Renal cortex interstitium (tissue), 11 donors: ENCODE measurements around the gene OGFOD2. TPM values are rescaled to one million over a fixed set of nuclear protein-coding genes. Genes with fewer than 3 reads are reported as not detected.

ENCODE experiments used
- DNase-seq, 11 donors: peaks; one replicate each; pipeline ENCODE4 v3.0.0-alpha.2; 2013; ENCODE audit warnings: low read depth in 9 of 11, low spot score in 4 of 11; ENCODE audit errors: extremely low read depth in 1 of 11
- polyA plus RNA-seq, 3 donors: library from polyadenylated mRNA; unstranded; fragments of 120-200 nt; gene quantifications; one replicate each; pipeline ENCODE4 v1.2.1, GENCODE V29; 2013; ENCODE audit not compliant: insufficient read length in 3 of 3

OGFOD2 gene
- polyA plus RNA-seq, 3 donors = 11.8 to 21.2 (median 17.0) TPM

DNA sequence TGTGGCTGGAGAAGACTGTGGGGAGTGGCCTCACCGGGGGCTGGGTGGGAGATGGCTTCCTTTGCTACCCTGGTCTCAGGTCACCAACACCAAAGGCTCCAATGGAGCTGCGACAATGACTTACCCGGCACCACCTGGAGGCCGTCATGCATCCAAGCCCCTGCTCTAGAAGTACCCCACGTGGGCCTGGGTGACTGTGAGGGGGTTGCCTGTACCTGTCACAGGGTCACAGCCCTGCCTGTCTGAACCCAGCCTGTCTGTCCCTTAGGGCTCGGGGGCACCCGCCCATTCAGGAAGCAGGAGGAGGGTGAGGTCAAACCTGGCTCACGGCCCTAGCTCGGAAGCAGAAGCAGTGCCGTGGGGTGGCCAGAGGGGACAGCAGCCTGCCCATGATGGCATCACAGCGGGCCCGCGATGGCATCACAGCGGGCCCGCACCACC is 27.7 kb upstream of the OGFOD2 start:
- peak in 1 of 11 donors; percentile 36 for DNase-seq

DNA sequence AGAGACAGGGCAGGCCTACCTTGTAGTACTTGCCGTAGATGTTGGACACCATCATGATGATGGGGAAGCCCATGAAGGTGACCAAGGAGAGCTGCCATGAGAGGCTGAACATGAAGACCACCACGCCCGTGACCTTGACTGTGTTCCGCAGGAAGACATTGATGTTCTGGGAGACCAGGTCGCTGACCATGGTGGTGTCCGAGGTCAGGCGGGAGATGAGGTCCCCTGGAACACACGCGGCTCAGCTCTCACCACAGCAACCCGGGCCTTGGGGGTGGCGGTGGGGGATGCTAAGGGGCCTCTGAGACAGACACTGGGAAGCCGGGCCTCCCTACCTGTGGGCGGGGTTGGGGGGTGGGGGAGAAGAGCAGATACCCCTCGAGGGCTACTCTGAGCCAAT is 26.4 kb upstream of the OGFOD2 start:
- DNase-seq = no peak

DNA sequence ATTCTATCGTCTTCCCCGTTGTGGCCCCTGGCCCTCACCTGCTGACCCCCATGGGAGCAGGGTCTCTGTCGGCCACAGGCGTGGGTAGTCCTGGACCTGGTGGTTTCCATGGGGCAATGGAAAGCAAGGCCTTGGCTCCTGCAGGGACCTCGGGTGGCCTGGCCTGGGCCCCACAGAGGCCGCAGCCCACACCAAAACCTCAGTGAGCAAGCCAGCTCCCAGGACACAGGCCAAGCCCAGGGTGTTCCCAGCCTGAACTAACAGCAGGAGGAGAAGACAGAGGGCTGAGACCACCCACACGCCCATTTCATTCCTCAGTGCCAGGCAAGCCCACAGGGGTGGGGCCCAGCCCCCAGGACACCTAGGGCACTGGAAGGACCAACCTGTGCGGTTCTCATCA is 25.6 kb upstream of the OGFOD2 start:
- DNase-seq = no peak

DNA sequence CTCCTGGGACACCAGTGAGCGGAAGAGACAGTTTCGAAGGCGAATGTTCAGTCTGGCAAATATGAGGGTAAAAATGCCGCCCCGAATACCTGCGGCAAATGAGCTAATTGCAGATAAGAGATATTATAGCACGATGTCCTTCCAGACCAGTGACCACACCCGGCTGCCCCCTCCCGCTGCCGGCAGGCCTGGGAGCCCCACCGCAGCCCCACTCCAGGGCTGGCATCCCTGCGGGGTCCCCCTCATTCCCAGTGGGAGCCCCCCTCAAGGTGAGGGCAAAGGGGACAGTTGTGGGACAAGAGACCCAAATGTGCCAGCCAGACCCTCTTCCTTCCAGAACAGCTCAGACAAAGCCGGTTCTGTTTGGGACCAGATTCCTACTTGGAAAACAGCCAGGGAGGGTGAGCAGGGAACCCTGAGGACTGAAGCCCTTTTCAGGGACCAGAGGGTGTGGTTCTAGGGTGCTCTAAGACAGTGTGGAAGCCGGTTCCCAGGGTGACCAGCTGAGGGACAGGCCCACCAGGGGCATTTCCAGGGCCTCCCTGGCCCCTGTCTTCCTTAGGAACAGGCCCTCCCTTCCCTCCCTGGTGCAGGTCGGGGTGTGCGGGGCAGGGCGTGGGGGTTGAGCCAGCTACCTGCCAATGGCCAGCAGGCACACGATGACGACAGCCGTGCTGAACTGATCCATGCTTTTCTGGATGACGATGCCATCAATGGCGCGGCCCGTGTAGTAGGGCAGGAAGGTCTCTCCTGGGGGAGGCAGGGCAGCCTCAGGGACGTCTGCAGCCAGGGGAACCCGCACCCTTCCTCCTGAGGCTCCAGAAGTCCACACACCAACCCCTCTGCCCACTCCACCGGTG is 25.0 kb upstream of the OGFOD2 start:
- no peak for DNase-seq

DNA sequence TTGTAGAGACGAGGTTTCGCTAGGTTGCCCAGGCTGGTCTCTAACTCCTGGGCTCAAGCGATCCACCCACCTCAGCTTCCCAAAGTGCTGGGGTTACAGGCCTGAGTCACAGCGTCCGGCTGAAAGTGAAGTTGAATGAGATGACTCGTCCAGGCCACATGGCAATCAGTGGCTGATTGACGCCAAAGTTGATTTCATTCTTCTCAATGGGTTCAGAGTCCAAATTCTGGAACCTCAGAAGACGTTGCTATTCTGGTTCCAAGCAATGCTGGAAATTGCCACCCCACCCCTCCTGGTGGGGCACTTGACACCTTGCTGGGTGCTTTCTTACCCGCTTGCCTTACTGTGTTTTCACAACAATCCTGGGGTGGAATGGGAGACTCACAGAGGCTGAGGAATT is 23.6 kb upstream of the OGFOD2 start:
- no peak for DNase-seq

DNA sequence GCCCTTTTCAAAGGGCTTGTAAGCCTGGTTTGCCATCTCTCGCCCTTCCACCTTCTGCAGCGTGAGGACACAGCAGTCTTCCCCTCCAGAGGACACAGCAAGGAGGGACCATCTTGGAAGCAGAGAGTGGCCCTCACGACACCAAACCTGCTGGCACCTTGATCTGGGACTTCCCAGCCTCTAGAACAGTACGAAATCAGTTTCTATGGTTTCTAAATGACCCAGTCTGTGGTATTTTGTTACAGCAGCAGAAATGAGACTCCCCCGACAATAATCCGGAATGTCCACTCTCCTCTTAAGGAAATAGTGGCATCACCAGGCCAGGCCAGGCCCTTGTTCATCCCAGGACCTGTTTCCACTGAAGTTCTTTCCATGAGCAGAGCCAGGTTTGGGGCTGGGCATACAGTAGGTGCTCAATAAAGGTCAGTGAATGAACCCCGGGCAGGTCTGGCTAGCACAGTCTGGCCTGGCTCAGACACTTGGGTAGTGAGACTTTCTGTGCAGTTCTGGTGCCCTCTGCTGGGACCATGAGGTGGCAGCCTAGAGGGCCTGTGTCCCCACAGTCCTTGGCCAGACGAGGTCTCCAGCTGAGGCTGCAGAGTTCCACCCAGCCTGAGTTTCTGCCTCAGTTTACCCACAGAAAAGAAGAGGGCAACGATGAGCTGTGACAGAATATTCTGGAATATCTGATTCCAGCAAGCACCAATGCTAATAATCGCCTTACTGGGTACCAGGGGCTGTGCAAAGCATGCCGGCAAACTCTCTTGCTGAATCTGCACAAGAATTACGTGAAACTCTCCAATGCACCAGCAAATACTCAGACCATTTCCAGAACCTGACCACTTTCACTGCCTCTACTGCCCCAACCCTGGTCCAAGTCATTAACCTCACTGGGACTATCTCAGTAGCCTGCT is 22.8 kb upstream of the OGFOD2 start:
- DNase-seq = peak in 2 of 11 donors; percentile 63 to 67

DNA sequence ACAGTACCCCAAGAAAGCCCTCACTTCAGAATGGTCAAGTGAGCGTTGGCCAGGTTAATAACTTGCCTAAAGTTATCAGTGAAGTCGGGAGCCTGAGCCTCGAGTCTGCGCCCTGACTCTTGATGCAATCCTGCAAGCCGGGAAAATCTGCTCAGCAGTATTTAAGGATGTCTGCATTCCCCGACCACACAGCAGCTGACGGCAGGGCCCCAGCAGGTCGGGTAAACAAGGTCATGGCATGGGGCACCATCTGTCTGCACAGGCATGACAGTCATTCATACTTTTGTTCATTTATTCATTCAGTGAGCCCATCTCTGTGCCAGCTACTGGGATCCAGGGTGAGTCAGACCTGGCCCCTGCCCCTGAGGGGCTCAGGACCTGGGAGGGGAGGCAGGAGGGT is 19.9 kb upstream of the OGFOD2 start:
- DNase-seq = no peak

DNA sequence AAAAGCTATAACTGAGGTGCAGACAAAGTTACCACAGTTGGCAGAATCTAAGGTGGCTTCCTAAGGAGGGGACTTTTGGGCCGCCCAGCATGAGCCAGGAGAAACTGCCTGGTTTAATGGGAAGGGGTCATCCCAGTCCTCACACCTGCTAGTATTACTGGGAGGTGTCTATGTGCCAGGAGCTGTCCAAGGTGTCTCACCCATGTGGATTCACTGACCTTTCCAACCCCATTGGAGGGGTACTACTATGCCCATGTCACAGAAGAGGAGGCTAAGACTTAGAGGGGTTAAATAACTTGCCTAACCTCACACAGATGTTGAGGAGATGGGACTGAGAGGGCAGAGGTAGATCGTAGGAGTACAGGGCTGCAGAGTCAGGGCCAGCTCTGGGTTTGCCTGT is 19.0 kb upstream of the OGFOD2 start:
- DNase-seq = no peak

DNA sequence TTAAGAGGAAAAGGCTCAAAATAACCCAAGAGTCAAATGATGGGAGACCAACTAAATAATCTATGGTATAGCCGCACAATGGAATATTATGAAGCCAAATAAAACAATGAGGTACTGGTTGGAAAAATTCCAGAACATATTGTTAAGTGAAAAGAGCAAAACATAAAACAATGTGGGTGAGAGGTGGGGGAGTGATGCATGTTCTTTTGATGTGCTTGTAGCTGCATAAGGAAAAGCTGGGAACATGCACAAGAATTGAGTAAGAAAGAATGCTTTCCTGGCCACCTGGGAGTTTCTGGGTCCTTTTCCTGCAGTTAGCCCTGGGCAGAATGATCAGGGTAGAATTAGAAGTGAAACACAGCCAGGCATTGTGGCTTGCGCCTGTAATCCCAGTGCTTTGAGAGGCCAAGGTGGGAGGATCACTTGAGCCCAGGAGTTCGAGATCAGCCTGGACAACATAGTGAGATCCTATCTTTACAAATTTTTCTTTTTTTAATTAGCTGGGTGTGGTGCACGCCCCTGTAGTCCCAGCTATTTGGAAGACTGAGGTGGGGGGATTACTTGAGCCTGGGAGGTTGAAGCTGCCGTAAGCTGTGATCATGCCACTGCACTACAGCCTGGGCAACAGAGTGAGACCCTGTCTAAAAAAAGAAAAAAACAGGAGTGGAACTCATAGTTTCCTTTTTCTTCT is 16.7 kb upstream of the OGFOD2 start:
- DNase-seq = no peak

DNA sequence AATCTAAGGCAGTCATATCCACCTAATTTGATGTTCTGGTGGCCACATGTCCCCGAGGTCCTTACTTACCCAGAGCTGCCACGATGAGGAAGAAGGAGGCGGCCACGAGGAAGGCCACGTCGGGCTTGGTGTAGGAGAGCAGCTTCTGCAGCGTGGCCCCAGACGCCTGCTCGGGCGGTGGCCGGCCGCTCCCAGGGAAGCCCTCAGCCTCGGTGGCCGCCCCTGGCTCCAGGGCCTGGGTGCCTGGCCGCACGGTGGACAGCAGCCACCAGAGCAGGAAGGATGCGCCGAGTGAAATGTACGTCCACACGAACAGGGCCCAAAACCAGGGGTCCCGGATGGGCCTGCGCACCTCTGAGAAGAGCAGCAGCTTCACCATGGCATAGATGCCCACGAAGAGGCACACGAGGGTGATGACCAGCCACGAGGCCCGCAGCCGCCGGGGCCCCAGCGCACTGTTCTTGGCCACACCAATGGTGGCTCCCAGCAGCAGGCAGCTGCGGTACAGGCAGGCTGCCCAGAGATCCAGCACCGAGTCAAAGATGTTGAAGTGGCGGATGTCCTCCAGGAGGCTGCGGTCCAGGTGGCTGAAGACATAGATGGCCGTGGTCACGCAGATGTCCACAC is 15.4 kb upstream of the OGFOD2 start:
- DNase-seq = no peak

DNA sequence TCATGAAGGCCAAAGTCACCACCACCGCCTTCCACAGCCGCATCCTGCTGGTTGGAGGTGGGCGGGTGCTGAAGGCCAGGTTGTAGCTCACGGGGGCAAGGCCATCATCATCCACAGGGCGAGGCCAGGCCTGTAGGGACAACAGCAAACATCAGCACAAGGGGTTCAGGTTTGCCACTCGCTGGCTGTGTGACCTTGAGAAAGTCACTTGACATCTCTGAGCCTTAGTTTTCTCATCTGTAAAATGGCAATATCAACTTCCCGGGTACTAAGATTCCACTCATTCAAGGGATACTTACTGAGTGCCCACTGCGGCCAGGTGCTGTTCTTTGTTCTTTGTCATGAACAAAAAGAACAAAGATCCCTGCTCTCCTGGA is 14.9 kb upstream of the OGFOD2 start:
- DNase-seq = no peak

DNA sequence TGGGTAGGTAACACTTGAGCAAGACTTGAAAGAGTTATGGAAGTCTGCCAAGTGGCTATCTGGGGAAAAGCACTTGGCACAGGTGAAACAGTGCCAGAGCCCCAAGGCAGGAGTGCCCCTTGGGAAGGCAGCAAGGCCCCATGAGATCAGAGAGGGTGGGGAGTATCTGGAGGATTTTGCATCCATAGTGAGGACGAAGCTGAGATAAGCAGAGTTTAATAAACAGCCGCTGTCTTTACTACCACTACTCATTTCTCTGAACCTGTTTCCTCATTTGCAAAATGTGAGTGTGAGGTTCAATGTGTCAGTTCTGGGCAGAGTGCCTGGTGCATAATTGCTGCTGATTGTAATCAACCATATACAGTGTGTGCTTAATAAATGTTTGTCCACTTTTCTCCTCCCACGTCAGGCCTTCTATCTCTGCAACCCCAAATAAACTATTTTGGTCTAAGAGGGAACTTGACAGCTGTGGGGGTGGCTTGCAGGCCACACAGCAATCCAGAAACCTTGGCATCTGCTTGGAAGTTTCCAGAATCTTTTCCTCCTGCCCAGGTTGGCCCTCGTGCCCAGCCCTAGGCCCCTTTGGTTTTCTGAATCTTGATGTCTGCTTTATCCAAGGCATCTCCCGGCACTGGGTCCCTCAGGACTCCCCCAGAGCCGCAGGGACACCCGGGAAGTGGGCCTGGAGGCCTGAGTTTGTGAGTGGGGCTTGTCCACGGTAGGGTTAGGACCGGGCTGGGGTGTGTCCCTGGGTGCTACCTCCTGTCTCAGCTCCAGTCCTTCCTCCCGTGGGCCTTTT is 13.3 kb upstream of the OGFOD2 start:
- no peak for DNase-seq

DNA sequence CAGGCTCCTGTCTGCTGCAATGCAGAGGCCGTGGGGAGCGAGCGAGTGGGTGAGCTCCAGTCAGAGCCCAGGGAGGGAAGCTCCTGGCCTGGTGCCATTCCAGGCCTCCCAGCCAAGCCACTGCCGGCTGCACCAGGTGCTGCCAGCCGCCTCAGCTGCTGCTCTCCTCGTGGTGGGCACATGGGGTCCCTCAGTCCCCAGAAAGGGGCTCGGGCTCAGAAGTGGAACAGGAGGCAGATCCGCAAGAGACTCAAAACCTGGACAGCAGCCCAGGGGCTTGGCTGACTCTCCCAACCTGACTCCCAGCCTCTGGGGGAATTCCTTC is 11.1 kb upstream of the OGFOD2 start:
- DNase-seq = no peak

DNA sequence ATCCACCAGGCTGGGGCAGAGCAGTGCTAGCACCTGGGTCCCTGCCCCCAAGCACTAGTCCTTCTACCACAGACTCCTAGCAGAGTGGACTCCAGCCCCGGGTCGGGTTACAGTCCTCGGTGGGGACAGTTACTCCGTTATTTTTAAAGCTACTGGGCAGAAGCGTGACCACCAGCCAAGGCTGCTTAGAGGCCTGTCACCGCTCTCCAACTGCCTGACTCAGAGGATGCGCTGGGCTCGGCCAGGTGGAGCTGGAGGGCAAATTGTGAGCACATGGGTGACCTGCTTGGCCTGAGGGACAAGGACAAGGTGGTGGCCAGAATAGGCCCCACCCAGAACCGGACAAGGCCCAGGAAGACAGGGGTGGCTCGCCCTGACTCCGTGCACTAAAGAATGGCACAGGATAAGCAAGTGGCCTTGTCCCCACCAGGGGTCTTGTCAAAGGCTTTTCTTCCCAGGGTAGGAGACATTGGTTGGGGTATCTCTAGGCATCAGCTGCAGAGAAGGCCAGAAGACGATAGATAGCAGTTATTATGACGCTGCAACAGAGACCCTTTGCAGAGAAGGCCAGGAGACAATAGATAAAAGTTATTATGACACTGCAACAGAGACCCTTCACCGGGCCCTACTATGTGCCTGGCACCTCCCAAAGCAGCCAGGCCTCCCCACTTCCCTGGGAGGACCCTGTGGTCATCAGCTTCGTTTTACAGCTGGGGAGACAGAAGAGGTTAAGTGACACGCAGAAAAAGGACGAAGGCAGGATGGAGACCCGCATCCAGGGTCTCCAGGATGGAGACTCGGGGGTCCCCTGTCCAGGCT is 10.4 kb upstream of the OGFOD2 start:
- DNase-seq = no peak

DNA sequence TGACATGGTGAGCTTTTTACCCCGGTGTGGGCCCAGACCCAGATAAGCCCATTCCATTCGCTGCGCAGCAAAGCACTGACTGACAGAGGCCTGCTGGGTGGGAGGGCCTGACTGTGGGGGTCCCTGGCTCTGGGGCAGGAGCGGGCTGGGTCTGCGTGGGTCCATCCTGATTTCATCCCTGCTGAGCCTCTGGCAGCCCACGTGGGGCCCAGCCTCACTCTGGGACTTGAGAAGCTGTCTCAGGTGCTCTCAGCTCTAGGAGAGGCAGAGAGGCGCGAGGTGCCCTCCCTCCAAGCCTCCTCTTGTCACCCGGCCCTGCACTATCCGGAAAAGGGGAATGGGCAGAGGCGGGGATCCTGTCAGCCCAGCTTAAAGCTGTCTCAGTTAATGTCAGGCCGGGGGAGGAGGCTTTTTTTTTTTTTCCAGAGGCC is 9.7 kb upstream of the OGFOD2 start:
- DNase-seq = no peak

DNA sequence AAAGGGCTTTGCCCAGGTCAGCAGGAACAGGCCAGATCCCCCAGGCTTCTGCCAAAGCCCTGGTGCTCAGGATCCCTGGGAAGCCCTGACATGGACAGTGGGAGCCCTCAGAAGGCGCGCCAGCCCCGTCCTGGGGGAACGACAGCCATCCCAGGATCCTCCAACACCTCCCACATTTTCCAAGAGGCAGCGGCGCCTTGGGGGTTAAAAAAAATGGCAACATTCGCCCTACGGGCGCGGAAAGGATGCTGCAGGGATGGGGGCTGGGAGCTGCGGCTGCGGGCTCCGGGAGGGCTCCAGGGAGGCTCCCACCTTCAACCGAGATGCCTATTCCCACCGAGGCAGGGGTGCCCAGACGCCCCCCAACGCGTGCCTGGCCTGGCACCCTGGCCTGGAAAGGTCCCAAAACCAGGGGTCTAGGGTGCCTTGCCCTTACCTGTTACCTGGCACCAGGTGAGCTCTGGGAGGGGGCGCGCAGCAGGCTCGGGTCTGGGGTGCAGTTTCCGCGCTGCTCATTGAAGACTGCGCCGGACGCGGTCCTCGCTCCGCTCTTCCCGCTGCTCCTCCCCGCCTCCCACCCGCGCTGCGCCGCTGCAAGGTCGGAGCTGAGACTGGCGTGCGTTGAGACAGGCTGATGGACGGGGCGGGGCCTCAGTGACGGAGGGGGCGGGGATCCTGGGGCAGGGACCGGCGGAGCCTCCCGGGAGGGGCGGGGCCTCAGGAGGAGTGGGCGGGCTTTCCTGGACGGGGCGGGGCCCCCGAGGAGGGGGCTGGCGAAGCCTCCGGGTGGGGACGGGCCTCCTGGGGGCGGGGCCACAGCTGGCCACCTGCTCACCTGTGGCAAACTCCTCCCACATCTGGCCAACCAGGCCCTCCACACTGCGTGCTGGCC is 8.9 kb upstream of the OGFOD2 start, which contains the start of gene ABCB9:
TSS of gene ABCB9 (minus strand) at position 613 of the 892 bp plus-strand sequence. CDS start 6,228 bp downstream, outside the sequence.
- peak in 10 of 11 donors; percentile 69 to 89 (median 84) for DNase-seq
